Testis (tissue), 2 donors: ENCODE measurements around the gene TOE1.

Experiments used
- POLR2A ChIP-seq: fragments of 450-650 bp; IDR thresholded peaks from one replicate; pipeline ENCODE4 v1.6.1; 2017; ENCODE audit warnings: antibody characterized with exemption, mild to moderate bottlenecking, moderate library complexity
- TF ChIP-seq, protein P1 (sequence below), 3 experiments: fragments of 450-650 bp in 2 of 3; fragments of 200-600 bp in 1 of 3; sonication (generic) in 1 of 3; IDR thresholded peaks; one replicate each; pipeline ENCODE4 v1.5.1; 2016 to 2019; ENCODE audit warnings: antibody characterized with exemption in 3 of 3, mild to moderate bottlenecking in 2 of 3, moderate library complexity in 1 of 3

DNA sequence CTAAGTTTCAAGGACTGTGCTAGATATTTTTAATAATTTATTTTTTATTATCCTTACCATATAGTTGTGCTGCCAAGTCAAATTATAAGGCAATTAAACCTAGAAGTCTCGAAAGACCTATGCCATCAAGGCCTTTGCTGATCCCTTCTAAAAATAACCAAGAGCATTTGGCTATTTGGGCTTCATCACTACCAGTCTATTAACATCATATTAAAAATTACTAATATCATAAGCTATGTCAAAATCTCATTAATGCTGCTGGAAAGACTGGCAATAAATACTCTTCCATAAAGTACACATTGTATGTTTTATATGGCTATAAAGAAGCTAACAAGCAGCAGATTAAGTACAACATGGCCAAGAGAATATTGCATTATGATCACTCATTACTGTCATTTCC, 43.2 kb downstream of the TOE1 start:
- TF ChIP-seq, protein P1, sequence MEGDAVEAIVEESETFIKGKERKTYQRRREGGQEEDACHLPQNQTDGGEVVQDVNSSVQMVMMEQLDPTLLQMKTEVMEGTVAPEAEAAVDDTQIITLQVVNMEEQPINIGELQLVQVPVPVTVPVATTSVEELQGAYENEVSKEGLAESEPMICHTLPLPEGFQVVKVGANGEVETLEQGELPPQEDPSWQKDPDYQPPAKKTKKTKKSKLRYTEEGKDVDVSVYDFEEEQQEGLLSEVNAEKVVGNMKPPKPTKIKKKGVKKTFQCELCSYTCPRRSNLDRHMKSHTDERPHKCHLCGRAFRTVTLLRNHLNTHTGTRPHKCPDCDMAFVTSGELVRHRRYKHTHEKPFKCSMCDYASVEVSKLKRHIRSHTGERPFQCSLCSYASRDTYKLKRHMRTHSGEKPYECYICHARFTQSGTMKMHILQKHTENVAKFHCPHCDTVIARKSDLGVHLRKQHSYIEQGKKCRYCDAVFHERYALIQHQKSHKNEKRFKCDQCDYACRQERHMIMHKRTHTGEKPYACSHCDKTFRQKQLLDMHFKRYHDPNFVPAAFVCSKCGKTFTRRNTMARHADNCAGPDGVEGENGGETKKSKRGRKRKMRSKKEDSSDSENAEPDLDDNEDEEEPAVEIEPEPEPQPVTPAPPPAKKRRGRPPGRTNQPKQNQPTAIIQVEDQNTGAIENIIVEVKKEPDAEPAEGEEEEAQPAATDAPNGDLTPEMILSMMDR (IDR thresholded peaks at IDR 0.05) = no peak
- TF ChIP-seq POLR2A = no peak
